PC-3 (cell line): ENCODE data around the gene CERS6. TPM values are rescaled to one million over a fixed set of nuclear protein-coding genes. Genes with fewer than 3 reads are reported as not detected.
"Not testable (repeated sequence)": the region's sequence is repeated elsewhere in the genome, so short reads cannot be mapped to it uniquely, and the experiment has no call there.

Experiments used
- ATAC-seq: fragments of 200-7000 bp; cut with Tn5 transposase; 2 replicates; pipeline ENCODE4 v1.9.1; 2020; ENCODE audit warnings: mild to moderate bottlenecking, moderate library complexity
- BruUV-seq: library from RNA; stranded (reverse); fragments of 400-500 nt; replicated peaks from 2 replicates; lab custom pipeline; 2021; lab: Mats Ljungman, UMichigan
- CTCF ChIA-PET: fragments of 300-600 bp; sonication (Branson Sonifier 250); formaldehyde crosslinking; loops from one replicate; lab custom pipeline; 2022; ENCODE audit warnings: antibody characterized with exemption; lab: Charles Lee
- POLR2A ChIA-PET: fragments of 300-600 bp; sonication (Branson Sonifier 250); formaldehyde crosslinking; loops from one replicate; lab custom pipeline; 2022; ENCODE audit warnings: antibody characterized with exemption; ENCODE audit not compliant: unreplicated experiment; lab: Charles Lee
- DNase-seq: peaks from one replicate; pipeline ENCODE4 v3.0.0-alpha.2; 2015
- H2AFZ ChIP-seq: fragments of 300-600 bp; sonication (generic); 2 replicates; pipeline ENCODE4 v1.6.0; 2016; ENCODE audit warnings: antibody characterized with exemption, low read length
- H3F3A ChIP-seq: fragments of 300-600 bp; sonication (generic); one replicate; pipeline ENCODE4 v1.6.0; 2017; ENCODE audit warnings: antibody characterized with exemption, low read length, control low read depth, mild to moderate bottlenecking; ENCODE audit not compliant: unreplicated experiment
- H3K27ac ChIP-seq: fragments of 300-600 bp; sonication (generic); 2 replicates; pipeline ENCODE4 v1.5.1; 2016; ENCODE audit warnings: mild to moderate bottlenecking, low read length
- H3K27me3 ChIP-seq: fragments of 300-600 bp; sonication (generic); 2 replicates; pipeline ENCODE4 v1.6.1; 2016; ENCODE audit warnings: low read length, mixed read lengths
- H3K36me3 ChIP-seq: fragments of 300-600 bp; sonication (generic); 2 replicates; pipeline ENCODE4 v1.6.1; 2016; ENCODE audit warnings: low read depth, mixed run types, low read length, mixed read lengths
- H3K4me1 ChIP-seq: fragments of 300-600 bp; sonication (generic); 2 replicates; pipeline ENCODE4 v1.5.1; 2016; ENCODE audit warnings: low read length; ENCODE audit not compliant: insufficient read depth
- H3K4me2 ChIP-seq: fragments of 300-600 bp; sonication (generic); 2 replicates; pipeline ENCODE4 v1.6.0; 2016; ENCODE audit warnings: low read length
- H3K4me3 ChIP-seq: fragments of 300-600 bp; sonication (generic); 2 replicates; pipeline ENCODE4 v1.5.1; 2016; ENCODE audit warnings: mild to moderate bottlenecking, low read length, mixed read lengths
- H3K79me2 ChIP-seq: fragments of 300-600 bp; sonication (generic); 2 replicates; pipeline ENCODE4 v1.6.1; 2017; ENCODE audit warnings: low read length, mixed read lengths
- H3K9ac ChIP-seq: fragments of 300-600 bp; sonication (generic); 2 replicates; pipeline ENCODE4 v1.6.0; 2016; ENCODE audit warnings: mild to moderate bottlenecking, low read length
- H3K9me2 ChIP-seq: fragments of 300-600 bp; sonication (generic); replicated peaks from 2 replicates; pipeline ENCODE4 v1.6.1; 2016; ENCODE audit warnings: mixed run types, low read length, mixed read lengths
- H3K9me3 ChIP-seq: fragments of 300-600 bp; sonication (generic); 2 replicates; pipeline ENCODE4 v1.6.1; 2016; ENCODE audit warnings: low read length, mixed read lengths
- H4K20me1 ChIP-seq: fragments of 300-600 bp; sonication (generic); 2 replicates; pipeline ENCODE4 v1.6.1; 2016; ENCODE audit warnings: low read length, mixed read lengths
- CTCF ChIP-seq: fragments of 300-600 bp; sonication (generic); conservative IDR thresholded peaks from 2 replicates; pipeline ENCODE4 v1.5.1; 2017; ENCODE audit warnings: antibody characterized with exemption, low read depth, mild to moderate bottlenecking, low read length
- EZH2 ChIP-seq: fragments of 300-600 bp; sonication (generic); IDR thresholded peaks from one replicate; pipeline ENCODE4 v1.6.1; 2017; ENCODE audit warnings: antibody characterized with exemption, mild to moderate bottlenecking, low read length; ENCODE audit not compliant: unreplicated experiment
- EZH2phosphoT487 ChIP-seq: fragments of 300-600 bp; sonication (generic); IDR thresholded peaks from 2 replicates; pipeline ENCODE4 v1.6.1; 2018; ENCODE audit warnings: mild to moderate bottlenecking, antibody characterized with exemption, low read length, borderline replicate concordance
- intact Hi-C: fragments of 100-400 bp; cut with micrococcal nuclease; formaldehyde crosslinking; loops from 2 replicates; pipeline ENCODE4 v1.9.0; 2023
- total RNA-seq: library from RNA; depleted of rRNA; stranded (reverse); fragments of >200 nt; gene quantifications from 2 replicates; pipeline ENCODE4 v1.2.3, GENCODE V29; 2014

CERS6 gene
- total RNA-seq, 1 experiment from 2014 or later = 24.2 TPM

GRCh38 chr2:168490015-168490874 is 34.2 kb downstream of the CERS6 start:
- TF ChIP-seq EZH2 (no peak), CTCF (no peak), EZH2phosphoT487 (no peak)
- H2AFZ ChIP-seq = no peak overlapping the region
- no peaks in the 10 kb centered on the region for H3K9me3 ChIP-seq
- DNase-seq (no peak), ATAC-seq (no peak)
- H3F3A ChIP-seq = no peaks in the 10 kb centered on the region
- intact Hi-C loops = no loop called here
- BruUV-seq = no TSS peak
- H3K9ac ChIP-seq = no peak overlapping the region
- no peaks in the 10 kb centered on the region for H3K27me3 ChIP-seq
- no peaks in the 10 kb centered on the region for H3K4me1 ChIP-seq
- H3K27ac ChIP-seq = no peak overlapping the region
- no peaks in the 10 kb centered on the region for H3K36me3 ChIP-seq
- 0 out of 2 replicates have a peak, but pooled peaks cover 8% of the 10 kb centered on the region for H3K79me2 ChIP-seq
- ChIA-PET CTCF (no interaction called here), POLR2A (no interaction called here)
- H4K20me1 ChIP-seq = no peaks in the 10 kb centered on the region
- no peaks in the 10 kb centered on the region for H3K9me2 ChIP-seq
- H3K4me2 ChIP-seq = no peak overlapping the region
- no peak overlapping the region for H3K4me3 ChIP-seq

GRCh38 chr2:168490946-168491605 is 35.0 kb downstream of the CERS6 start:
- ChIA-PET CTCF (no interaction called here), POLR2A (interaction anchor here (0.7 kb wide), 1 partner anchor 25 kb away, joined by 6 read pairs; no protein-coding TSS in a partner anchor)
- Histone ChIP-seq H3F3A (no peaks in the 10 kb centered on the region), H3K27me3 (no peaks in the 10 kb centered on the region), H4K20me1 (no peaks in the 10 kb centered on the region), H3K4me1 (no peaks in the 10 kb centered on the region), H3K36me3 (no peaks in the 10 kb centered on the region), H3K9me3 (no peaks in the 10 kb centered on the region), H2AFZ (no peak overlapping the region), H3K79me2 (0 out of 2 replicates have a peak, but pooled peaks cover 8% of the 10 kb centered on the region), H3K27ac (no peak overlapping the region), H3K9me2 (no peaks in the 10 kb centered on the region), H3K4me2 (no peak overlapping the region), H3K9ac (no peak overlapping the region), H3K4me3 (no peak overlapping the region)
- TF ChIP-seq CTCF (no peak), EZH2phosphoT487 (no peak), EZH2 (no peak)
- intact Hi-C loops = no loop called here
- DNase-seq (no peak), ATAC-seq (no peak)
- no TSS peak for BruUV-seq

- H3K79me2 ChIP-seq, H3K4me2 ChIP-seq, H3K9me2 ChIP-seq, H3F3A ChIP-seq, DNase-seq, CTCF ChIA-PET, H3K9ac ChIP-seq, H3K27ac ChIP-seq, H3K4me1 ChIP-seq, H2AFZ ChIP-seq, BruUV-seq, H3K27me3 ChIP-seq, ATAC-seq, H3K4me3 ChIP-seq, H3K9me3 ChIP-seq, H3K36me3 ChIP-seq, H4K20me1 ChIP-seq, intact Hi-C loops: not testable (repeated sequence)
- POLR2A ChIA-PET = interaction anchor here (0.7 kb wide), 1 partner anchor 24 kb away, joined by 6 read pairs; no protein-coding TSS in a partner anchor
Measured at GRCh38 chr2:168491728-168492127, 35.7 kb downstream of the CERS6 start.

GRCh38 chr2:168493219-168493618 is 37.1 kb downstream of the CERS6 start:
- not testable (repeated sequence) for H3K79me2 ChIP-seq, BruUV-seq, DNase-seq

More at GRCh38 chr2:168493219-168493618, 37.1 kb downstream of the CERS6 start:
- H3F3A ChIP-seq, CTCF ChIA-PET, H3K4me1 ChIP-seq, POLR2A ChIA-PET, H2AFZ ChIP-seq, H3K27ac ChIP-seq, H3K4me2 ChIP-seq, H3K9ac ChIP-seq, ATAC-seq, H3K36me3 ChIP-seq, H3K4me3 ChIP-seq, intact Hi-C loops, H3K9me3 ChIP-seq, H4K20me1 ChIP-seq, H3K9me2 ChIP-seq, H3K27me3 ChIP-seq: not testable (repeated sequence)
